Neutrophil (primary cell): ENCODE measurements around the gene IFNL2.

ENCODE experiments used
- H3K27ac ChIP-seq: fragments of 200-600 bp; sonication (generic); 2 replicates; pipeline ENCODE4 v1.5.1; 2016; ENCODE audit warnings: mild to moderate bottlenecking, moderate library complexity
- H3K27me3 ChIP-seq: fragments of 200-600 bp; sonication (generic); 2 replicates; pipeline ENCODE4 v1.6.0; 2016; ENCODE audit warnings: mild to moderate bottlenecking
- H3K36me3 ChIP-seq: fragments of 200-600 bp; sonication (generic); 2 replicates; pipeline ENCODE4 v1.5.1; 2017
- H3K4me1 ChIP-seq, 2 experiments: fragments of 200-600 bp in 1 of 2; sonication (generic) in 1 of 2; 1 replicate in 1 of 2; 2 replicates in 1 of 2; pipeline versions ENCODE4 v1.5.1 to v1.6.1; 2013 to 2016; ENCODE audit warnings: low read depth in 1 of 2, low read length in 1 of 2, mild to moderate bottlenecking in 1 of 2, moderate library complexity in 1 of 2; ENCODE audit not compliant: control insufficient read depth in 1 of 2, insufficient read depth in 1 of 2
- H3K4me3 ChIP-seq, 2 experiments: fragments of 200-600 bp in 1 of 2; sonication (generic) in 1 of 2; 1 replicate in 1 of 2; 2 replicates in 1 of 2; pipeline ENCODE4 v1.5.1; 2013 to 2016; ENCODE audit warnings: low read depth in 1 of 2, low read length in 1 of 2, mild to moderate bottlenecking in 1 of 2, moderate library complexity in 1 of 2
- H3K9me3 ChIP-seq: fragments of 200-600 bp; sonication (generic); 2 replicates; pipeline ENCODE4 v1.5.1; 2016
- TF ChIP-seq, protein P1 (sequence below): fragments of 200-600 bp; sonication (generic); IDR thresholded peaks from 2 replicates; pipeline ENCODE4 v1.5.1; 2016; ENCODE audit warnings: antibody characterized with exemption

The IFNL2 gene

DNA sequence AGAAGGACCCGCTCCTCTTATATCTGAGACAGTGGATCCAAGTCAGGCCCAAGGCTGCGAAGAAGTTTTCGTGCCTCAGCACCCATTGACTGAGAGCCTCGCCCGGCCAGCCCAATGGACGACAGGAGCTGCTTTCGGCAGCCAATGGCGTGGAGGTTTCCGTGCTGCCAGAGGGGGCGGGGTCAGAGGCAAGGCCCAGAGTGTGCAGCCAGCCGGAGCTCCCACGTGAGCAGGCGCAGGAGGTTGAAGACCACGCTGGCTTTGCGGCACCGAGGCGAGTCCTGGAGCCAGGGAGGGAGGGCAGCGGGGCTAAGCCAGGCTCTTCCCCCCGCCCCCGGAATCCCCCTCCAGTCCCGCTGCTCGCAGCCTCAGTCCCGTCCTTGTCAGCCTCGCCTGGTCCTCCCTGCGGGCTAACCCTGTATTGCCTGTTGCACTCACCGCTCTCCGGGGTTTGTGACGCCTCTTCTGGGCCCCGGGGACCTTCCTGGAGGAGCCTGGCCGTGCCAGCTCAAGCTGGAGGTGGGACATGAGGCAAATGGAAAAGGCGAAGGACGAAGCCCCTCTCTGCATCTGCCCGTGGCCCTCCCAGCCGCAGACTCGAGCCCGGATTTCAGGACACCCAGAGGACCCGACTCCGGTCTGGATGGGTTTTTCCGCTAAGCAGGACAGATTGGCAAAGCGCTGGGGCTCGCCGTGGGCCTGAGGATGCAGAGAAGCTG, 21.1 kb upstream of the IFNL2 start:
- Histone ChIP-seq H3K4me1 (no peaks in the 10 kb centered on the region), H3K27me3 (peaks cover 66% of the 10 kb centered on the region), H3K9me3 (no peaks in the 10 kb centered on the region), H3K36me3 (no peaks in the 10 kb centered on the region), H3K4me3 (no peak overlapping the region), H3K27ac (no peak overlapping the region)
- TF ChIP-seq, protein P1, sequence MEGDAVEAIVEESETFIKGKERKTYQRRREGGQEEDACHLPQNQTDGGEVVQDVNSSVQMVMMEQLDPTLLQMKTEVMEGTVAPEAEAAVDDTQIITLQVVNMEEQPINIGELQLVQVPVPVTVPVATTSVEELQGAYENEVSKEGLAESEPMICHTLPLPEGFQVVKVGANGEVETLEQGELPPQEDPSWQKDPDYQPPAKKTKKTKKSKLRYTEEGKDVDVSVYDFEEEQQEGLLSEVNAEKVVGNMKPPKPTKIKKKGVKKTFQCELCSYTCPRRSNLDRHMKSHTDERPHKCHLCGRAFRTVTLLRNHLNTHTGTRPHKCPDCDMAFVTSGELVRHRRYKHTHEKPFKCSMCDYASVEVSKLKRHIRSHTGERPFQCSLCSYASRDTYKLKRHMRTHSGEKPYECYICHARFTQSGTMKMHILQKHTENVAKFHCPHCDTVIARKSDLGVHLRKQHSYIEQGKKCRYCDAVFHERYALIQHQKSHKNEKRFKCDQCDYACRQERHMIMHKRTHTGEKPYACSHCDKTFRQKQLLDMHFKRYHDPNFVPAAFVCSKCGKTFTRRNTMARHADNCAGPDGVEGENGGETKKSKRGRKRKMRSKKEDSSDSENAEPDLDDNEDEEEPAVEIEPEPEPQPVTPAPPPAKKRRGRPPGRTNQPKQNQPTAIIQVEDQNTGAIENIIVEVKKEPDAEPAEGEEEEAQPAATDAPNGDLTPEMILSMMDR, result no peak

- TF ChIP-seq, protein P1, result no peak
- no peaks in the 10 kb centered on the region for H3K36me3 ChIP-seq
- no peaks in the 10 kb centered on the region for H3K4me1 ChIP-seq
- no peaks in the 10 kb centered on the region for H3K9me3 ChIP-seq
- peaks cover 75% of the 10 kb centered on the region for H3K27me3 ChIP-seq
- H3K4me3 ChIP-seq, result no peak overlapping the region
- H3K27ac ChIP-seq, result no peak overlapping the region
Measured at GRCh38 chr19:39247701-39248664, 20.2 kb upstream of the IFNL2 start.

GRCh38 chr19:39248806-39249205, 19.4 kb upstream of the IFNL2 start, which contains the start of gene IFNL4:
IFNL4 (minus strand) TSS chr19:39248856.
- H3K9me3 ChIP-seq, result no peaks in the 10 kb centered on the region
- H3K27ac ChIP-seq, result no peak within 1 kb of the TSS
- TF ChIP-seq, protein P1, result no peak
- H3K27me3 ChIP-seq, result peaks cover 80% of the 10 kb centered on the region
- H3K4me1 ChIP-seq, result no peaks in the 10 kb centered on the region
- H3K36me3 ChIP-seq, result no peaks in the 10 kb centered on the region
- H3K4me3 ChIP-seq, result no peak within 1 kb of the TSS

GRCh38 chr19:39251081-39251480, 17.1 kb upstream of the IFNL2 start:
- Histone ChIP-seq H3K27ac (no peak overlapping the region), H3K27me3 (peaks cover 74% of the 10 kb centered on the region), H3K4me1 (no peaks in the 10 kb centered on the region)

DNA sequence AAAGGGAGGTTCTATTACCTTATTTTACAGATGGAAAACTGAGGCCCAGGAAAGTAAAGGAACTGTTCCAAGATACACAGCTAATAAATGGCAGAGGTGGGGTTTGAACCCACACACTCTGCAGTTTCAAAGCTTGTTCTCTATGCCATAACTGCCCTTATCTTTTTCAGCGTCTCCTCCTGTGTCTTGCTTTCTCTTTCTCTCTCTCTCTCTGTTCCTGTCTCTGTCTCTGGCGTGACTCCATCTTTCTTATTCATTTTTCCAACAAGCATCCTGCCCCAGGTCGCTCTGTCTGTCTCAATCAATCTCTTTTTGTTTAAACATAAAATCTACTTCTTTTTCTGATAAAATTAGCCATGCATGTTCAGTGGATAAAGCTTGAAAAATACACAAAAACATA, 16.4 kb upstream of the IFNL2 start:
- Histone ChIP-seq H3K9me3 (no peaks in the 10 kb centered on the region), H3K27me3 (peaks cover 69% of the 10 kb centered on the region), H3K27ac (no peak overlapping the region), H3K4me3 (no peak overlapping the region), H3K36me3 (no peaks in the 10 kb centered on the region), H3K4me1 (no peaks in the 10 kb centered on the region)
- TF ChIP-seq, protein P1, result no peak

More at GRCh38 chr19:39251081-39251480, 17.1 kb upstream of the IFNL2 start:
- H3K9me3 ChIP-seq, result no peaks in the 10 kb centered on the region
- H3K36me3 ChIP-seq, result no peaks in the 10 kb centered on the region
- TF ChIP-seq, protein P1, result no peak
- no peak overlapping the region for H3K4me3 ChIP-seq
